Neural progenitor cell (in vitro differentiated cells): ENCODE results near the gene ANKS1B.

Experiments used
- EZH2 ChIP-seq: fragments of 200-600 bp; sonication (generic); IDR thresholded peaks from 2 replicates; pipeline ENCODE4 v1.6.1; 2017; ENCODE audit warnings: antibody characterized with exemption, mild to moderate bottlenecking, moderate library complexity
- EZH2phosphoT487 ChIP-seq: fragments of 200-600 bp; sonication (generic); IDR thresholded peaks from 2 replicates; pipeline ENCODE4 v1.6.1; 2017; ENCODE audit warnings: antibody characterized with exemption
- TF ChIP-seq, protein P1 (sequence below): fragments of 200-600 bp; sonication (generic); IDR thresholded peaks from 2 replicates; pipeline ENCODE4 v1.5.1; 2017; ENCODE audit warnings: antibody characterized with exemption, mild to moderate bottlenecking

DNA sequence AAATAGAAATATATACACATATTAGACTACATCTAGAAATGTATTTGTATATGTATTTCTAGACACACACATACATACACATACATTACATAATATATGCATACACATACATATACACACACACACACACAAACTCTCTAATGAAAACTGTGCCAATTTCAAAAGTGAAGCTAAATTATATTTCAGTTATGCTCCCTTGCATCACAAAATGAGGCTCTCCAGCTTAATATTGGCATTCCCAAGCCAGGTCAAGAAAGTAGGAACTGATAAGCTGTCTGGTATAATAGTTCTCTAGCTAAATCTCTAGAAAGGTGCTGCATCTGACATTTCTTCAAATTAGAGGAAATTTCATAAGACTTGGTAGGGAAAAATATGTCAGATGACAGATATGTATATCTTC lies 280.3 kb downstream of the ANKS1B start:
- no peak for TF ChIP-seq EZH2
- TF ChIP-seq, protein P1, sequence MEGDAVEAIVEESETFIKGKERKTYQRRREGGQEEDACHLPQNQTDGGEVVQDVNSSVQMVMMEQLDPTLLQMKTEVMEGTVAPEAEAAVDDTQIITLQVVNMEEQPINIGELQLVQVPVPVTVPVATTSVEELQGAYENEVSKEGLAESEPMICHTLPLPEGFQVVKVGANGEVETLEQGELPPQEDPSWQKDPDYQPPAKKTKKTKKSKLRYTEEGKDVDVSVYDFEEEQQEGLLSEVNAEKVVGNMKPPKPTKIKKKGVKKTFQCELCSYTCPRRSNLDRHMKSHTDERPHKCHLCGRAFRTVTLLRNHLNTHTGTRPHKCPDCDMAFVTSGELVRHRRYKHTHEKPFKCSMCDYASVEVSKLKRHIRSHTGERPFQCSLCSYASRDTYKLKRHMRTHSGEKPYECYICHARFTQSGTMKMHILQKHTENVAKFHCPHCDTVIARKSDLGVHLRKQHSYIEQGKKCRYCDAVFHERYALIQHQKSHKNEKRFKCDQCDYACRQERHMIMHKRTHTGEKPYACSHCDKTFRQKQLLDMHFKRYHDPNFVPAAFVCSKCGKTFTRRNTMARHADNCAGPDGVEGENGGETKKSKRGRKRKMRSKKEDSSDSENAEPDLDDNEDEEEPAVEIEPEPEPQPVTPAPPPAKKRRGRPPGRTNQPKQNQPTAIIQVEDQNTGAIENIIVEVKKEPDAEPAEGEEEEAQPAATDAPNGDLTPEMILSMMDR = no peak
- no peak for TF ChIP-seq EZH2phosphoT487
